ENCODE data around the gene CARD9.
A peak's percentile ranks its signal among the peaks of the same experiment; 100 is the strongest.

- TF ChIP-seq CTCF (IDR thresholded peaks at IDR 0.05) = peak in 2 of 12 donors; percentile 1 to 3
- TF ChIP-seq POLR2A (IDR thresholded peaks at IDR 0.05) = no peak
These were observed 27.4 kb downstream of the CARD9 start for GRCh38 chr9:136346157-136346481.

Data from heart left ventricle (tissue), 13 donors.